ENCODE data around the gene SQSTM1. TPM values are rescaled to one million over a fixed set of nuclear protein-coding genes. Genes with fewer than 3 reads are reported as not detected.

The SQSTM1 gene
- total RNA-seq, 3 donors from 2014 or later (not counting 1 experiment from before 2014, with no cell fraction given), result 474 to 707 (median 657) TPM

DNA sequence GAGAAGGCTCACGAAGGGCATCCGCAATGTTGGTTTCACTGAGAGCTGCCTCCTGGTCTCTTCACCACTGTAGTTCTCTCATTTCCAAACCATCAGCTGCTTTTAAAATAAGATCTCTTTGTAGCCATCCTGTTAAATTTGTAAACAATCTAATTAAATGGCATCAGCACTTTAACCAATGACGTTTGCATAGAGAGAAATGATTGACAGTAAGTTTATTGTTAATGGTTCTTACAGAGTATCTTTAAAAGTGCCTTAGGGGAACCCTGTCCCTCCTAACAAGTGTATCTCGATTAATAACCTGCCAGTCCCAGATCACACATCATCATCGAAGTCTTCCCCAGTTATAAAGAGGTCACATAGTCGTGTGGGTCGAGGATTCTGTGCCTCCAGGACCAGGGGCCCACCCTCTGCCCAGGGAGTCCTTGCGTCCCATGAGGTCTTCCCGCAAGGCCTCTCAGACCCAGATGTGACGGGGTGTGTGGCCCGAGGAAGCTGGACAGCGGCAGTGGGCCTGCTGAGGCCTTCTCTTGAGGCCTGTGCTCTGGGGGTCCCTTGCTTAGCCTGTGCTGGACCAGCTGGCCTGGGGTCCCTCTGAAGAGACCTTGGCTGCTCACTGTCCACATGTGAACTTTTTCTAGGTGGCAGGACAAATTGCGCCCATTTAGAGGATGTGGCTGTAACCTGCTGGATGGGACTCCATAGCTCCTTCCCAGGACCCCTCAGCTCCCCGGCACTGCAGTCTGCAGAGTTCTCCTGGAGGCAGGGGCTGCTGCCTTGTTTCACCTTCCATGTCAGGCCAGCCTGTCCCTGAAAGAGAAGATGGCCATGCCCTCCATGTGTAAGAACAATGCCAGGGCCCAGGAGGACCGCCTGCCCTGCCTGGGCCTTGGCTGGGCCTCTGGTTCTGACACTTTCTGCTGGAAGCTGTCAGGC, 16.6 kb downstream of the SQSTM1 start:
- Histone ChIP-seq H3K27me3 (ENCODE audit: control insufficient read depth, insufficient read depth, low read length) (no peaks in the 10 kb centered on the region), H3K27ac (ENCODE audit: low read length) (peak overlapping the region; percentile 70), H3K4me1 (ENCODE audit: control insufficient read depth, insufficient read depth, low read length) (peaks cover 20% of the 10 kb centered on the region), H3K9me3 (ENCODE audit: control insufficient read depth, insufficient read depth, low read length) (no peaks in the 10 kb centered on the region), H3K36me3 (ENCODE audit: control insufficient read depth, insufficient read depth, low read length) (peaks cover 55% of the 10 kb centered on the region), H3K4me3 (ENCODE audit: low read length) (no peak overlapping the region)
- Mint-ChIP-seq H3K27me3 (ENCODE audit: low read depth in 2 of 2) (no peaks in the 10 kb centered on the region), H3K4me1 (peaks cover 28 to 31% of the 10 kb centered on the region in 2 donors), H3K4me3 (peak overlapping the region; percentile 73), H3K36me3 (peaks cover 16% of the 10 kb centered on the region), H3K27ac (peak overlapping the region; percentile 91 to 94), H3K9me3 (no peaks in the 10 kb centered on the region)
- WGBS (ENCODE audit: insufficient coverage), result 85% methylated on average over 15 of the region's 15 CpGs
- DNase-seq (no peak), ATAC-seq (peak in 1 of 3 donors; percentile 2)
- TF ChIP-seq, protein P1, sequence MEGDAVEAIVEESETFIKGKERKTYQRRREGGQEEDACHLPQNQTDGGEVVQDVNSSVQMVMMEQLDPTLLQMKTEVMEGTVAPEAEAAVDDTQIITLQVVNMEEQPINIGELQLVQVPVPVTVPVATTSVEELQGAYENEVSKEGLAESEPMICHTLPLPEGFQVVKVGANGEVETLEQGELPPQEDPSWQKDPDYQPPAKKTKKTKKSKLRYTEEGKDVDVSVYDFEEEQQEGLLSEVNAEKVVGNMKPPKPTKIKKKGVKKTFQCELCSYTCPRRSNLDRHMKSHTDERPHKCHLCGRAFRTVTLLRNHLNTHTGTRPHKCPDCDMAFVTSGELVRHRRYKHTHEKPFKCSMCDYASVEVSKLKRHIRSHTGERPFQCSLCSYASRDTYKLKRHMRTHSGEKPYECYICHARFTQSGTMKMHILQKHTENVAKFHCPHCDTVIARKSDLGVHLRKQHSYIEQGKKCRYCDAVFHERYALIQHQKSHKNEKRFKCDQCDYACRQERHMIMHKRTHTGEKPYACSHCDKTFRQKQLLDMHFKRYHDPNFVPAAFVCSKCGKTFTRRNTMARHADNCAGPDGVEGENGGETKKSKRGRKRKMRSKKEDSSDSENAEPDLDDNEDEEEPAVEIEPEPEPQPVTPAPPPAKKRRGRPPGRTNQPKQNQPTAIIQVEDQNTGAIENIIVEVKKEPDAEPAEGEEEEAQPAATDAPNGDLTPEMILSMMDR (IDR thresholded peaks at IDR 0.05), result no peak
- intact Hi-C loops (cut with micrococcal nuclease), result loop anchor here (2.0 kb wide), 1 partner anchor 21 kb away; the partner anchor contains the start of gene MRNIP

DNA sequence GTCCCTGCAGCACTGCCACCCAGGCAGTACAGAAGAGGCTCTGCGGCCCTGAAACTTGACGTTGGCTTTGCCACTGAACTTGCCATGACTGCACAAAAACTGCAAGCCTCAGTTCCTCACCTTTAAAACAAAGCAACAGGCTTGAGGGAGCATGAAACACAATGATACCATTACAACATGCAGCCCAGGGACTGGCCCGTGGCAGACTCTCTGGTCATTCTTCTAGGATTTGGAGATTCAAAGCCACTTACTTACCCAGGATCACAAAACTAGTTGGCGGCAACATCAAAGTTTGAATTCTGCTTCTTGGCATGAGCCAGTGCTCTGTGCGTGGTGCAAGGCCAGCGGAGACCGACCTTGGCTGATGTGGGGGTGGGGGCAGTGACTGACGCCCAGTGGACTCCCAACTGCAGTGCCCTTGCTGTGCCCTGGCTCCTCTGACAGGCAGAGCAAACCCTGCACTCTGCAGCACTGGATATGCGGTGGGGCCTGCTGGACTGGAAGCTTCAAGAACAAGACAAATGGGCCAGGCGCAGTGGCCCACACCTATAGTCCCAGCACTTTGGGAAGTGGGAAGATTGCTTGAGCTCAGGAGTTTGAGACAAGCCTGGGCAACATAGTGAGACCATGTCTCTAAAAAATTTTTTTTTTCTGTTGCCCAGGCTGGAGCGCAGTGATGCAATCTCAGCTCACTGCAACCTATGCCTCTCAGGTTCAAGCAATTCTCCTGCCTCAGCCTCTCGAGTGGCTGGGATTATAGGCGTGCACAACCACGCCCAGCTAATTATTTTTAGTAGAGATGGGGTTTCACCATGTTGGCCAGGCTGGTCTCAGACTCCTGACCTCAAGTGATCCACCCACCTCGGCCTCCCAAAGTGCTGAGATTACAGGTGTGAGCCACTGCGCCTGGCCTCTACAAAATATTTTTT, 18.9 kb downstream of the SQSTM1 start:
- TF ChIP-seq, protein P1 (IDR thresholded peaks at IDR 0.05), result no peak
- no peaks in the 10 kb centered on the region for H3K27me3 ChIP-seq (ENCODE audit: control insufficient read depth, insufficient read depth, low read length)
- no peak overlapping the region for H3K27ac ChIP-seq (ENCODE audit: low read length)
- peaks cover 20% of the 10 kb centered on the region for H3K4me1 ChIP-seq (ENCODE audit: control insufficient read depth, insufficient read depth, low read length)
- H3K36me3 ChIP-seq (ENCODE audit: control insufficient read depth, insufficient read depth, low read length), result peaks cover 37% of the 10 kb centered on the region
- Mint-ChIP-seq H3K9me3 (no peaks in the 10 kb centered on the region), H3K27me3 (ENCODE audit: low read depth in 2 of 2) (no peaks in the 10 kb centered on the region), H3K4me1 (peaks cover 18 to 21% of the 10 kb centered on the region in 2 donors), H3K4me3 (peak overlapping the region; percentile 31), H3K36me3 (peaks cover 10% of the 10 kb centered on the region), H3K27ac (peak overlapping the region in 1 of 2 donors; percentile 91)
- no peak overlapping the region for H3K4me3 ChIP-seq (ENCODE audit: low read length)
- intact Hi-C loops (cut with micrococcal nuclease), result no loop called here
- H3K9me3 ChIP-seq (ENCODE audit: control insufficient read depth, insufficient read depth, low read length), result no peaks in the 10 kb centered on the region
- peak in 1 of 3 donors; percentile 4 for ATAC-seq
- WGBS (ENCODE audit: insufficient coverage), result 95% methylated on average over 16 of the region's 16 CpGs
- no peak for DNase-seq

GRCh38 chr5:179840321-179840720, 19.6 kb downstream of the SQSTM1 start:
- Histone ChIP-seq H3K4me3 (ENCODE audit: low read length) (no peak overlapping the region), H3K27me3 (ENCODE audit: control insufficient read depth, insufficient read depth, low read length) (no peaks in the 10 kb centered on the region), H3K9me3 (ENCODE audit: control insufficient read depth, insufficient read depth, low read length) (no peaks in the 10 kb centered on the region), H3K4me1 (ENCODE audit: control insufficient read depth, insufficient read depth, low read length) (peaks cover 20% of the 10 kb centered on the region), H3K27ac (ENCODE audit: low read length) (no peak overlapping the region), H3K36me3 (ENCODE audit: control insufficient read depth, insufficient read depth, low read length) (peaks cover 37% of the 10 kb centered on the region)
- peaks cover 0 to 3% of the 10 kb centered on the region in 2 donors for H3K9me3 Mint-ChIP-seq
- TF ChIP-seq, protein P1 (IDR thresholded peaks at IDR 0.05), result no peak
- DNase-seq (no peak), ATAC-seq (no peak)
- intact Hi-C loops (cut with micrococcal nuclease), result no loop called here
- H3K27ac Mint-ChIP-seq, result peak overlapping the region in 1 of 2 donors; percentile 91
- H3K36me3 Mint-ChIP-seq, result peaks cover 10% of the 10 kb centered on the region
- peaks cover 18 to 21% of the 10 kb centered on the region in 2 donors for H3K4me1 Mint-ChIP-seq
- H3K27me3 Mint-ChIP-seq (ENCODE audit: low read depth in 2 of 2), result no peaks in the 10 kb centered on the region
- H3K4me3 Mint-ChIP-seq, result peak overlapping the region; percentile 49
- 95% methylated on average over 11 of the region's 11 CpGs for WGBS (ENCODE audit: insufficient coverage)
